ENCODE results near the gene FBXO42. TPM values are rescaled to one million over a fixed set of nuclear protein-coding genes. Genes with fewer than 3 reads are reported as not detected.

FBXO42 gene
- total and polyA plus RNA-seq, 12 donors: 14.0 to 44.9 (median 19.7) TPM

DNA sequence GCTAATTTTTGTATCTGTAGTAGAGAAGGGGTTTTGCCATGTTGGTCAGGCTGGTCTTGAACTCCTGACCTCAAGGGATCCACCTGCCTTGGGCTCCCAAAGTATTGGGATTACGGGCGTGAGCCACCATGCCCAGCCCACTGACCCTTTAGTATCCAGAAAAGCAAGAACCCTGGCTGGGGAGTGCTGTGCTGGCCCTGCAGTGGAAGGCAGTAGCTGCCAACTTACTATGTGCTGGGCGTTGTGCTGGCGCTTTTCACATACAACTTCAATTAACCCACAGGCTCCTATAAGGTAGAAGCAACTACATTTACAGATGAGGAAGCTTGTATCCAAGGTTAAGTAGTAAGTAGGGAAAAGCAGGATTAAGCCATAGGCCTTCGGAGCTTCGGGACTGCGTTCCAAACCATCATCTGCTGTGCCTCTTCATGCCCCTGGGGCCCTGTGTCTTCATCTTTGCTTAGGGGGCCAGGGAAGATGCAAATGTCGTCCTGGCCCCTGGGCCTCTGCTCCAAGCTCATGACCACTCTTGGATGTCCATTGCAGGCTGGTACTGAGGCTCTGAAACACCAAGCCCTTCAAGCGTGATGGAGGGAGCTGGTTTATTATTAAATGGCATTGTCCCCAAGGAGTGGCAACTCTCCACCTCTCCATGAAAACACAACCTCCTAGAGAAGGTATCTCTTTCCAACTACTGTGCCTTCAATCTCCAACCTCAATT is 106.6 kb downstream of the FBXO42 start:
- intact Hi-C loops (cut with DNase I): loop anchor here in 1 of 2 donors (5.0 kb wide), 1 partner anchor 48 kb away; no protein-coding TSS in a partner anchor
- Histone ChIP-seq H3K9me3 (replicated peaks in 1 of 3) (no peaks in the 10 kb centered on the region), H3K4me3 (no peak overlapping the region), H3K4me1 (replicated peaks in 1 of 2) (peaks cover 28 to 38% of the 10 kb centered on the region in 2 donors), H3K36me3 (replicated peaks in 1 of 2) (peaks cover 0 to 5% of the 10 kb centered on the region in 2 donors), H3K27me3 (no peaks in the 10 kb centered on the region), H3K27ac (no peak overlapping the region)
- TF ChIP-seq, protein P1, sequence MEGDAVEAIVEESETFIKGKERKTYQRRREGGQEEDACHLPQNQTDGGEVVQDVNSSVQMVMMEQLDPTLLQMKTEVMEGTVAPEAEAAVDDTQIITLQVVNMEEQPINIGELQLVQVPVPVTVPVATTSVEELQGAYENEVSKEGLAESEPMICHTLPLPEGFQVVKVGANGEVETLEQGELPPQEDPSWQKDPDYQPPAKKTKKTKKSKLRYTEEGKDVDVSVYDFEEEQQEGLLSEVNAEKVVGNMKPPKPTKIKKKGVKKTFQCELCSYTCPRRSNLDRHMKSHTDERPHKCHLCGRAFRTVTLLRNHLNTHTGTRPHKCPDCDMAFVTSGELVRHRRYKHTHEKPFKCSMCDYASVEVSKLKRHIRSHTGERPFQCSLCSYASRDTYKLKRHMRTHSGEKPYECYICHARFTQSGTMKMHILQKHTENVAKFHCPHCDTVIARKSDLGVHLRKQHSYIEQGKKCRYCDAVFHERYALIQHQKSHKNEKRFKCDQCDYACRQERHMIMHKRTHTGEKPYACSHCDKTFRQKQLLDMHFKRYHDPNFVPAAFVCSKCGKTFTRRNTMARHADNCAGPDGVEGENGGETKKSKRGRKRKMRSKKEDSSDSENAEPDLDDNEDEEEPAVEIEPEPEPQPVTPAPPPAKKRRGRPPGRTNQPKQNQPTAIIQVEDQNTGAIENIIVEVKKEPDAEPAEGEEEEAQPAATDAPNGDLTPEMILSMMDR (IDR thresholded peaks at IDR 0.05): no peak
- TF ChIP-seq POLR2A (IDR thresholded peaks at IDR 0.05): no peak
- WGBS, 4 donors: 85 to 95% (median 91%) methylated on average over 8 to 9 of the region's 9 CpGs
- peak in 2 of 7 donors; percentile 4 to 14 for DNase-seq

DNA sequence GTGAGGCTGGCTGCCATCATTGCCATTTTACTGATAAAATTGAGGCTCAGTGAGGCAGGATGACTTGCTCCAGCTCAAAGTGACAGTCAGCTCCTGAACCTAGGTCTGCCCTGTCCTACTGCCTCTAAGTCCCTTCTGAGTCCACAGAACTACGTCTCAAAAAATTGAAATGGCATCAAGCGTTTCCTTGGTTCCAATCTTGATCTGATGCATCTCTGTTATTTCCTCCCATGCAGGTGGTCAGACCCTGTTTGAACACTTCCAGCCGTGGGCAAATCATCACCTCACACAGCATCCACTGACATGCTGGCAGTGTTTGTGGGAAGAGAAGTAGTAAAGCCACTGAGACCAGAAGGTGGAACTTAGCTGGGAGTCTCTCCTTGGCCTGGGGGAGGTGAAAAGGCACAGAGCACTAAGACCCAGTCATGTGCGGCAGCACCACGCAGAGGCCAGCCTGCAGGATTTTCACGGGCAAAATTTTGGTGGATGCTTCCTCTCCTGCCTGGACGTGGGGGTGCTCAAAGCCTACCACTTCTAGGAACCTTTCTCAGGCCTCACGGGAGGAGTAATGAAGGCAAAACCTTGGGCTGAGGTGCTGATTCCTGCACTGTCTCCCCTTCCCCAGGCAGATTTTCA is 107.5 kb downstream of the FBXO42 start:
- no peak overlapping the region for H3K4me3 ChIP-seq
- H3K27ac ChIP-seq: no peak overlapping the region
- no peaks in the 10 kb centered on the region for H3K27me3 ChIP-seq
- intact Hi-C loops (cut with DNase I): loop anchor here (5.0 kb wide), 2 partner anchors 47 to 162 kb away; no protein-coding TSS in a partner anchor
- TF ChIP-seq, protein P1 (IDR thresholded peaks at IDR 0.05): peak in 2 of 6 experiments; percentile 16 to 19
- TF ChIP-seq POLR2A (IDR thresholded peaks at IDR 0.05): no peak
- H3K9me3 ChIP-seq (replicated peaks in 1 of 3): no peaks in the 10 kb centered on the region
- peaks cover 20 to 29% of the 10 kb centered on the region in 2 donors for H3K4me1 ChIP-seq (replicated peaks in 1 of 2)
- DNase-seq: peak in 2 of 7 donors; percentile 4 to 13
- peaks cover 0 to 5% of the 10 kb centered on the region in 2 donors for H3K36me3 ChIP-seq (replicated peaks in 1 of 2)
- WGBS, 4 donors: 57 to 84% (median 72%) methylated on average over 5 to 8 of the region's 8 CpGs

DNA sequence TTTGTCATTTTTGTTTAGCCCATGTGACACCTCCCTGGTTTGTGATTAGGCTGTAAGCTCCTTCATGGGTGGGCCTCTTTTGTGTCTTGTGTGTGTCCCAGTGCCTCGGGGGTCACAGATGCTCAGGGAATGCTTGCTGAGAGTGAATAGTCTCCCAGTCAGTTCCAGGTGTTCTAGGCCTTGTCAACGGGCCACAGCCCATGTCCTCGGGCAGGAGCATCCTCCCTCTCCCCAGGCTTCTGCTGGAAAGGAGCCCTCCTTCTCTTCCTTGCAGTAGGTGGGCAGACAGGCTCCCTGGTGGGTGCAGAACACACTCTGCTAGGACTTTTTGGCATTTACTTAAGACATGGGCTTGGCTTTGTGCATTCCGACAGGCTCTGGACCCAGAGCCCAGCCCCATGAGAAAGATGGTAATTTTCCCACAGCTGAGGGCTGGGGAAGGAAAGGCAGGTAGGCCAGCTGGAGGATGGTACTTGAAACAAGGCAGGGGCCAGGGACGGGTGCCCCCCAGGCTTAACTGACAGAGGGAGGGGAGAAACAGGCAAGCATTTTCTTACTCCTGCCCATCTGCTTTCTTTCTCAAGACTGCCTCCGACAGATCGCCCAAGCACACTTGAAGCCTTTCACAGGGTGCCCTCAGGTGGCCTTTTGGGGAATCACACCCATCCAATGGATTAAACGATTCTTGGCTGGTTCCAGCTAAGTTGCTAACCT is 108.2 kb downstream of the FBXO42 start:
- no peaks in the 10 kb centered on the region for H3K27me3 ChIP-seq
- H3K4me1 ChIP-seq (replicated peaks in 1 of 2): peaks cover 13 to 23% of the 10 kb centered on the region in 2 donors

More for the DNA sequence above, 108.2 kb downstream of the FBXO42 start:
- TF ChIP-seq POLR2A (IDR thresholded peaks at IDR 0.05): no peak
- TF ChIP-seq, protein P1 (IDR thresholded peaks at IDR 0.05): peak; percentile 74 to 89 (median 86)
- H3K9me3 ChIP-seq (replicated peaks in 1 of 3): no peaks in the 10 kb centered on the region
- peak; percentile 76 to 95 (median 88) for DNase-seq
- H3K36me3 ChIP-seq (replicated peaks in 1 of 2): peaks cover 0 to 5% of the 10 kb centered on the region in 2 donors
- intact Hi-C loops (cut with DNase I): loop anchor here in 1 of 2 donors (5.0 kb wide), 1 partner anchor 162 kb away; no protein-coding TSS in a partner anchor
- H3K4me3 ChIP-seq: no peak overlapping the region
- 31 to 37% (median 32%) methylated on average over 7 to 8 of the region's 8 CpGs for WGBS, 4 donors
- H3K27ac ChIP-seq: peak overlapping the region in 2 of 5 donors; percentile 42 to 48
